Stimulated activated CD8-positive, alpha-beta memory T cell treated with anti-CD3 and anti-CD28 coated beads, Interleukin-7, amount 100 ng/mL, for 48 hours (primary cell): Measurements from ENCODE around the gene TAS2R42.

Source experiments
- DNase-seq, 2 donors: peaks; one replicate each; pipeline ENCODE4 v3.0.0-alpha.2; 2020; ENCODE audit warnings: low read depth in 1 of 2; ENCODE audit errors: extremely low read depth in 1 of 2

The TAS2R42 gene

DNA sequence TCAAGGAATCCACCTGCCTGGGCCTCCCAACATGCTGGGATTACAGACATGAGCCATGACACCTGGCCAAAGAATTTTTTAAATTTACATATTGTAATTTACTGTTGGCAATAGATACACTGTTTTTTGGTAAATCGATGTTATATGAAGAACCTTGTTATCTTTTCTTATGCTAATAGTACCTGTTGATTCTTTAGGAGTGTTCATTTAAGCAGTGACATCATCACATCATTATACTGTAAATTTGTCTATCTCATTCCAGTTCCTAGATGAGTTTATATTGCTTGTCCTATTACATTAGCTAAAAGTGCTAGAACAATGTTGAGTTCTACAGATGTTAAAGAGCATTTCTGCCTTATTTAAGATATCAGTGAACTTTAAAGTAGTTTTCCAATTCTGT, 39.3 kb downstream of the TAS2R42 start:
- no peak for DNase-seq

DNA sequence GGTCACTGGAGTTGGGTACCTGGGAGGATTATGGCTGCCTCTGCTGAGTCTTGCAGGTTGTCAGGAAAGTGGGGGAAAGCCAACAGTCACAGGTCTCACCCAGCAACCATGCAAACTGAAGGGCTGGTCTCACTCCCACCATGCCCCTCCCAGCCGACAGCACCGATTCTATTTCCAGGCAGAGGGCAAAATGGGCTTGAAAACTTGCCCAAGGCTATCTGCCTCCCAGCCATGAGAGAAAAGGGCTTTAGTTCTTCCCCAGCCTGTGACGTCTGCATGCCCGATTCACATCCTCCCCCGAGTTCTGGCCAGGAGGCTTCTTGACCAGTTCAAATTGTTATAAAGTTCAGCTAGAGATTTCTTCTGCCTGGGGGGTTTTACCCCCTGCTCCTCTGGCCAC, 42.4 kb downstream of the TAS2R42 start:
- DNase-seq: no peak

GRCh38 chr12:11143352-11143751, 43.4 kb downstream of the TAS2R42 start:
- DNase-seq: no peak

DNA sequence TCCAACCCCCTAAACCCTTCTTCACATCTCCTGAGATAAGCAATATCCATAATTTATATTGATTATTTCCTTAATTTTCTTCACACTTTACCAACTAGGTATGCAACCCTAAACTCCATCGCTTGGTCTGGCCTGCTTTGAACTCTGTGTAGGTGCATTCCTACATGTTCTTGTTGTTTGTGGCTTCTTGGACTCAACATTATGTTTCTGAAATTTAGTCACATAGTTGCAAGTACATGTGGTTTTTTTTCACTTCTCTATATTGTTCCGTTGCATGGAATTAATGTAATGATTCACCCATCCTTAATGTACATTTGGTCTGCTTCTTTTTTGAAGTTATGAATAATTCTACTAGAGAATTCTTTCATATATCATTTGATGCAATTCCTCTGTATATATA, 50.7 kb downstream of the TAS2R42 start:
- DNase-seq: no peak
